HepG2 (cell line): ENCODE results near the gene RPS8. TPM values are rescaled to one million over a fixed set of nuclear protein-coding genes. Genes with fewer than 3 reads are reported as not detected.
"Not testable (repeated sequence)": the region's sequence is repeated elsewhere in the genome, so short reads cannot be mapped to it uniquely, and the experiment has no call there.

Experiments
- ATAC-seq: fragments of 200-7000 bp; cut with Tn5 transposase; 3 replicates; pipeline ENCODE4 v1.9.1; 2020; ENCODE audit warnings: mild to moderate bottlenecking, moderate library complexity
- BruUV-seq: library from RNA; stranded (reverse); fragments of 400-500 nt; replicated peaks from 2 replicates; lab custom pipeline; 2021; lab: Mats Ljungman, UMichigan
- CTCF ChIA-PET: fragments of 300-600 bp; formaldehyde crosslinking; extraction: SDS; loops from one replicate; lab custom pipeline; 2021; ENCODE audit warnings: low total read pairs, inconsistent platforms, low intra/inter-chr PET ratio; lab: Yijun Ruan, JAX
- POLR2A ChIA-PET: fragments of 350-600 bp; sonication (Branson Sonifier 250); formaldehyde crosslinking; loops from one replicate; lab custom pipeline; 2020; ENCODE audit warnings: antibody characterized with exemption, inconsistent platforms; lab: Yijun Ruan, JAX
- DNase-seq: peaks from one replicate; pipeline ENCODE4 v3.0.0-alpha.2; 2015; ENCODE audit warnings: low spot score
- FAIRE-seq: peaks from 3 replicates; lab custom pipeline; 2011; peaks lifted over from hg19 to GRCh38; lab: Jason Lieb, UNC
- H2AFZ ChIP-seq: one replicate; pipeline ENCODE4 v1.6.1; 2011; ENCODE audit warnings: low read length, inconsistent platforms
- H3K27ac ChIP-seq: fragments of 300-600 bp; 3 replicates; pipeline ENCODE4 v1.8.0; 2011; ENCODE audit warnings: mixed run types, mild to moderate bottlenecking, mixed read lengths, low read length, inconsistent platforms; ENCODE audit not compliant: insufficient read depth; ENCODE audit errors: extremely low read length
- H3K27me3 ChIP-seq, 2 experiments: fragments of 200-600 bp in 1 of 2; 2 replicates in 1 of 2; 3 replicates in 1 of 2; pipeline versions ENCODE4 v1.6.0 to v1.8.0; 2011; ENCODE audit warnings: low read length in 2 of 2, mild to moderate bottlenecking in 2 of 2, moderate library complexity in 2 of 2, inconsistent platforms in 1 of 2; ENCODE audit not compliant: insufficient read depth in 2 of 2, control insufficient read depth in 1 of 2
- H3K36me3 ChIP-seq, 2 experiments: fragments of 200-600 bp in 1 of 2; replicated peaks in 1 of 2; 2 replicates in 1 of 2; 3 replicates in 1 of 2; pipeline versions ENCODE4 v1.5.1 to v1.8.0; 2011; ENCODE audit warnings: low read length in 2 of 2, inconsistent platforms in 1 of 2; ENCODE audit not compliant: insufficient read depth in 2 of 2, control insufficient read depth in 1 of 2
- H3K4me1 ChIP-seq: 2 replicates; pipeline ENCODE4 v1.5.1; 2012; ENCODE audit warnings: low read length, inconsistent platforms; ENCODE audit not compliant: insufficient read depth
- H3K4me2 ChIP-seq: 2 replicates; pipeline ENCODE4 v1.6.0; 2011; ENCODE audit warnings: low read depth, low read length, inconsistent platforms
- H3K4me3 ChIP-seq, 3 experiments: fragments of 200-600 bp in 1 of 3; sonication (generic), shearing (Covaris generic) in 1 of 3; replicated peaks in 1 of 3; 2 replicates each; pipeline ENCODE4 v1.5.1; 2011 to 2016; ENCODE audit warnings: low read length in 3 of 3, inconsistent platforms in 2 of 3, low read depth in 2 of 3, mild to moderate bottlenecking in 2 of 3, control low read depth in 1 of 3, mixed read lengths in 1 of 3; ENCODE audit not compliant: insufficient read depth in 1 of 3
- H3K79me2 ChIP-seq: one replicate; pipeline ENCODE4 v1.6.1; 2011; ENCODE audit warnings: low read length, inconsistent platforms; ENCODE audit not compliant: insufficient read depth
- H3K9ac ChIP-seq: 2 replicates; pipeline ENCODE4 v1.6.0; 2011; ENCODE audit warnings: mild to moderate bottlenecking, low read depth, low read length, inconsistent platforms; ENCODE audit not compliant: insufficient read depth
- H3K9me3 ChIP-seq: 2 replicates; pipeline ENCODE4 v1.5.1; 2012; ENCODE audit warnings: mild to moderate bottlenecking, low read length
- H4K20me1 ChIP-seq: 2 replicates; pipeline ENCODE4 v1.6.0; 2011; ENCODE audit warnings: inconsistent platforms, mild to moderate bottlenecking, low read length, moderate library complexity; ENCODE audit not compliant: insufficient read depth
- AHDC1 ChIP-seq: sonication (generic); formaldehyde crosslinking; IDR thresholded peaks from 2 replicates; pipeline ENCODE4 v1.5.1; 2020; ENCODE audit warnings: mild to moderate bottlenecking, missing genetic modification reagents, borderline replicate concordance
- WGBS: methylation state at CpG from one replicate; pipeline ENCODE4 v1.1.6; 2017; ENCODE audit warnings: low lambda C conversion rate; 5-methylcytosine and 5-hydroxymethylcytosine counted together
- in situ Hi-C: cut with HindIII; loops from 2 replicates; pipeline ENCODE4 v1.10.0; 2017; ENCODE audit warnings: low pct_unique_long_range_greater_than_20kb; ENCODE audit not compliant: extremely low pct_ligation_motif_present
- intact Hi-C: fragments of 100-400 bp; cut with micrococcal nuclease; formaldehyde crosslinking; loops from one replicate; pipeline ENCODE4 v1.10.0; 2022; ENCODE audit not compliant: unreplicated experiment
- polyA plus RNA-seq, 8 experiments: library from polyadenylated mRNA; depleted of rRNA in 3 of 8; stranded (reverse) in 7 of 8; unstranded in 1 of 8; fragments of >200 nt; fragmentation: Illumina TruSeq in 4 of 8; extraction: Trizol in 4 of 8; gene quantifications; 2 replicates each; pipeline versions ENCODE4 v1.2.1 to v1.2.3, GENCODE V29; 2011 to 2016; ENCODE audit warnings: low read depth in 4 of 8, missing spikeins in 1 of 8, mixed read lengths in 1 of 8; ENCODE audit not compliant: insufficient read depth in 1 of 8
- total RNA-seq, 5 experiments: library from RNA; depleted of rRNA; stranded (reverse); fragments of >200 nt; fragmentation: Illumina TruSeq; extraction: Trizol; gene quantifications; 2 replicates each; pipeline ENCODE4 v1.2.3, GENCODE V29; 2016; ENCODE audit warnings: low read depth in 1 of 5
- TF ChIP-seq, protein P1 (sequence below): sonication (generic); formaldehyde crosslinking; conservative IDR thresholded peaks from 2 replicates; pipeline ENCODE4 v1.4.0; 2020; ENCODE audit warnings: missing genetic modification reagents

The RPS8 gene
- total and polyA plus RNA-seq, 2 of the 13 experiments (the other 11 are each of a cell fraction or from before 2014, with no cell fraction given) = 2,628 to 2,822 TPM

- TF ChIP-seq, protein P1, sequence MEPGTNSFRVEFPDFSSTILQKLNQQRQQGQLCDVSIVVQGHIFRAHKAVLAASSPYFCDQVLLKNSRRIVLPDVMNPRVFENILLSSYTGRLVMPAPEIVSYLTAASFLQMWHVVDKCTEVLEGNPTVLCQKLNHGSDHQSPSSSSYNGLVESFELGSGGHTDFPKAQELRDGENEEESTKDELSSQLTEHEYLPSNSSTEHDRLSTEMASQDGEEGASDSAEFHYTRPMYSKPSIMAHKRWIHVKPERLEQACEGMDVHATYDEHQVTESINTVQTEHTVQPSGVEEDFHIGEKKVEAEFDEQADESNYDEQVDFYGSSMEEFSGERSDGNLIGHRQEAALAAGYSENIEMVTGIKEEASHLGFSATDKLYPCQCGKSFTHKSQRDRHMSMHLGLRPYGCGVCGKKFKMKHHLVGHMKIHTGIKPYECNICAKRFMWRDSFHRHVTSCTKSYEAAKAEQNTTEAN = no peak
- TF ChIP-seq AHDC1 (CRISPR knock-in tag) = no peak
These were observed 14.5 kb upstream of the RPS8 start (continued) for GRCh38 chr1:44760876-44761275.

GRCh38 chr1:44766421-44766820 lies 8.9 kb upstream of the RPS8 start:
- H3K4me3 ChIP-seq, H3K27ac ChIP-seq, H3K27me3 ChIP-seq, CTCF ChIA-PET, ATAC-seq, in situ Hi-C loops, H3K79me2 ChIP-seq, intact Hi-C loops, FAIRE-seq, H4K20me1 ChIP-seq, H3K4me1 ChIP-seq, H3K9ac ChIP-seq, H2AFZ ChIP-seq, H3K9me3 ChIP-seq, BruUV-seq, H3K4me2 ChIP-seq, DNase-seq: not testable (repeated sequence)
- 93% methylated on average over 6 of the region's 6 CpGs for WGBS
- peaks cover 21 to 45% of the 10 kb centered on the region in 2 experiments for H3K36me3 ChIP-seq
- POLR2A ChIA-PET = interaction anchor here (2.6 kb wide), 1 partner anchor 9 kb away, joined by 16 read pairs; the partner anchor contains the start of gene RPS8
